ENCODE measurements around the gene ZNF276. TPM values are rescaled to one million over a fixed set of nuclear protein-coding genes. Genes with fewer than 3 reads are reported as not detected.

Gene ZNF276
- total RNA-seq, 4 donors from 2014 or later: 6.4 to 41.5 (median 20.8) TPM

DNA sequence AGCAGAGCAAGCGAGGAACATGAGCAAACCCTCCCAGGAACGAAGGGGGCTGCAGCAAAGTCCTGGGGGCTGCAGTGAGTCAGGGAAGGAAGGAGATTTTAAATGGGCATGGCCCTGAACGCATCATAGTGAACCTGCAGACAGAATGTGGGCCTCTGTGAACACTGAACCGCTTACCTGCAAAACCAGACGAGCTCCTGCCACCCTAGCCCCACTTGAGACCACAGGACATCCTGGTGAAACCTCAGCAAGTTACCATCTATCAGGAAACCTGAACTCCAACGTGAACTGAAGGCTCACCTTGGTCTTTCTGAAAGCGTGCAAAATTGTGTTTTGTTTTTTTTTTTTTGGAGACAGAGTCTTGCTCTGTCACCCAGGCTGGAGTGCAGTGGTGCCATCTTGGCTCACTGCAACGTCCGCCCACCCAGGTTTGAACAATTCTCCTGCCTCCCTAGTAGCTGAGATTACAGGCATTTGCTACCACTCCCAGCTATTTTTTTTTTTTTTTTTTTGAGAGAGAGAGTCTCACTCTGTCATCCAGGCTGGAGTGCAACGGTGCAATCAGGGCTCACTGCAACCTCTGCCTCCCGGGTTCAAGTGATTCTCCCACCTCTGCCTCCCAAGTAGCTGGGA lies 64.3 kb downstream of the ZNF276 start:
- Histone ChIP-seq H3K4me3 (no peak overlapping the region), H3K36me3 (no peaks in the 10 kb centered on the region), H3K27ac (no peak overlapping the region), H3K27me3 (no peaks in the 10 kb centered on the region), H3K4me1 (no peaks in the 10 kb centered on the region), H3K9me3 (no peaks in the 10 kb centered on the region)
- TF ChIP-seq CTCF (IDR thresholded peaks at IDR 0.05): no peak
- TF ChIP-seq POLR2A (IDR thresholded peaks at IDR 0.05): no peak
- no peak for DNase-seq
- intact Hi-C loops (cut with DNase I; ENCODE audit: low total_unique reads): no loop called here

- intact Hi-C loops (cut with DNase I; ENCODE audit: low total_unique reads): no loop called here
- H3K27ac ChIP-seq: no peak overlapping the region
- TF ChIP-seq POLR2A (IDR thresholded peaks at IDR 0.05) (no peak), CTCF (IDR thresholded peaks at IDR 0.05) (no peak)
- DNase-seq: no peak
- no peak overlapping the region for H3K4me3 ChIP-seq
- no peaks in the 10 kb centered on the region for H3K27me3 ChIP-seq
- no peaks in the 10 kb centered on the region for H3K9me3 ChIP-seq
- H3K36me3 ChIP-seq: no peaks in the 10 kb centered on the region
- H3K4me1 ChIP-seq: no peaks in the 10 kb centered on the region
These were observed 65.4 kb downstream of the ZNF276 start for GRCh38 chr16:89786474-89787364.

GRCh38 chr16:89787365-89787805 lies 66.0 kb downstream of the ZNF276 start:
- Histone ChIP-seq H3K27me3 (no peaks in the 10 kb centered on the region), H3K4me3 (no peak overlapping the region), H3K36me3 (no peaks in the 10 kb centered on the region), H3K4me1 (no peaks in the 10 kb centered on the region), H3K9me3 (no peaks in the 10 kb centered on the region), H3K27ac (no peak overlapping the region)
- TF ChIP-seq CTCF (IDR thresholded peaks at IDR 0.05) (no peak), POLR2A (IDR thresholded peaks at IDR 0.05) (no peak)
- intact Hi-C loops (cut with DNase I; ENCODE audit: low total_unique reads): no loop called here
- no peak for DNase-seq

Other genes starting within 250 kb of the ZNF276 start
- 100 to 1,000 TPM in 1 of 4 donors, 10 to 100 TPM in 3; 20.5 to 182 (median 45.5) TPM for gene ANKRD11, start 231.0 kb upstream of the ZNF276 start, total RNA-seq
- 100 to 1,000 TPM in 3 of 4 donors, 10 to 100 TPM in 1; 66.6 to 208 (median 144) TPM for gene SPG7, start 213.1 kb upstream of the ZNF276 start, total RNA-seq
- gene RPL13, start 160.9 kb upstream of the ZNF276 start, total RNA-seq: over 10,000 TPM in 1 of 4 donors, 1,000 to 10,000 TPM in 3; 2,633 to 11,472 (median 5,632) TPM
- gene CPNE7, start 145.8 kb upstream of the ZNF276 start, total RNA-seq: under 1 TPM in 2 of 4 donors, not detected in 2; 0.14 to 0.85 TPM
- 1 to 10 TPM in 2 of 4 donors, not detected in 2; 1.0 to 5.5 TPM for gene DPEP1, start 107.9 kb upstream of the ZNF276 start, total RNA-seq
- 10 to 100 TPM; 26.9 to 84.3 (median 58.7) TPM for gene CHMP1A, start 63.8 kb upstream of the ZNF276 start, total RNA-seq
- gene SPATA33, start 63.7 kb upstream of the ZNF276 start, total RNA-seq: 10 to 100 TPM in 1 of 4 donors, 1 to 10 TPM in 2, not detected in 1; 2.6 to 12.2 (median 5.8) TPM
- 10 to 100 TPM; 13.8 to 90.7 (median 62.5) TPM for gene CDK10, start 34.8 kb upstream of the ZNF276 start, total RNA-seq
- gene SPATA2L, start 19.8 kb upstream of the ZNF276 start, total RNA-seq: 10 to 100 TPM in 2 of 4 donors, 1 to 10 TPM in 2; 1.2 to 18.7 (median 7.2) TPM
- gene VPS9D1, start 639 bp upstream of the ZNF276 start, total RNA-seq: 10 to 100 TPM in 2 of 4 donors, 1 to 10 TPM in 1, under 1 TPM in 1; 0.26 to 20.6 (median 8.7) TPM
- 10 to 100 TPM in 1 of 4 donors, 1 to 10 TPM in 1, under 1 TPM in 1, not detected in 1; 0.26 to 27.4 (median 2.4) TPM for gene FANCA, start 95.1 kb downstream of the ZNF276 start, total RNA-seq
- gene SPIRE2, start 106.9 kb downstream of the ZNF276 start, total RNA-seq: 1 to 10 TPM; 1.2 to 7.5 (median 3.3) TPM
- 100 to 1,000 TPM in 2 of 4 donors, 10 to 100 TPM in 2; 60.3 to 221 (median 126) TPM for gene TCF25, start 152.1 kb downstream of the ZNF276 start, total RNA-seq
- gene MC1R, start 197.3 kb downstream of the ZNF276 start, total RNA-seq: 1 to 10 TPM in 3 of 4 donors, under 1 TPM in 1; 0.77 to 6.2 (median 5.4) TPM
- gene TUBB3, start 201.8 kb downstream of the ZNF276 start, total RNA-seq: 10 to 100 TPM in 1 of 4 donors, under 1 TPM in 1, not detected in 2; 0.88 to 28.6 TPM
- 10 to 100 TPM; 29.4 to 96.3 (median 57.2) TPM for gene DEF8, start 227.2 kb downstream of the ZNF276 start, total RNA-seq